ENCODE results near the gene KRT72. TPM values are rescaled to one million over a fixed set of nuclear protein-coding genes. Genes with fewer than 3 reads are reported as not detected.

KRT72 gene
- total RNA-seq, 6 donors from 2014 or later, result 0.11 to 0.37 TPM; not detected in 4

DNA sequence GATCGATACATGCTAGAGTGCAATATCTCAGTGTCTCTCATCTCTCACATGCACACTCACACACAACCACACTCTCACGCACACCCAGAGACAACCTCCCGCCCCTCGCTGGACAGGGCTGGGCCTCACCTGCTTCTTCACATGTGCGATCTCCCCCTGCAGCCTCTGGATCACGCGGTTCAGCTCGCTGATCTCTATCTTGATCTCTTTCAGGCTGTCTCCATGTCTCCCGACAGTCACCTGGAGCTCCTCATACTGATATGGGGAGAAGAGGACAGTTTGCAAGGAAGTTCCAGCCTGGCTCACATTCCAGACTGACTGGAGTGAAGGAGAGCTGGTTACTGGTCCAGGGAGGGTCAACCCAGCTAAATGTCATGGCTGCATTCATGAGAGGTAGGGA, 46.3 kb upstream of the KRT72 start:
- Histone ChIP-seq H3K27ac (no peak overlapping the region), H3K9me3 (no peaks in the 10 kb centered on the region), H3K36me3 (no peaks in the 10 kb centered on the region), H3K4me3 (no peak overlapping the region), H3K27me3 (no peaks in the 10 kb centered on the region), H3K4me1 (no peaks in the 10 kb centered on the region)
- 85 to 86% methylated on average over 9 of the region's 9 CpGs for WGBS, 2 donors
- ATAC-seq (ENCODE audit: low FRiP score in 2 of 2) (no peak), DNase-seq (peak in 1 of 2 donors; percentile 39)
- TF ChIP-seq EP300 (IDR thresholded peaks at IDR 0.05) (no peak), POLR2AphosphoS5 (IDR thresholded peaks at IDR 0.05) (no peak), CTCF (IDR thresholded peaks at IDR 0.05) (no peak)

DNA sequence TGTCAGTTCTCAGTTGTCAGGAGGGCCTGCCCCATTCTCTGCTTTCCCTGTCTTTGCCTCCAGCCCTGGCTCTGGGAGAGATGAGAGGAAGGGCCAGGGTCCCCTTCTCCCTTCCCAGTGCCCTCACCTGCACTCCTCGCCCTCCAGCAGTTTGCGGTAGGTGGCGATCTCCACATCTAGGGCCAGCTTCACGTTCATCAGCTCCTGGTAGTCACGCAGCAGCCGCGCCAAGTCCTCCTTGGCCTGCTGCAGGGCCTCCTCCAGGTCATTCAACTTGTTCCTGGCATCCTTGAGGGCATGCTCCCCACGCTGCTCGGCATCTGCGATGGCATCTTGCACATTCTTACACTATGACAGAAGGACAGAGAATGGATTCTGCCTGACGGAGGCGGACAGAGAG, 45.4 kb upstream of the KRT72 start:
- H3K27ac ChIP-seq, result no peak overlapping the region
- H3K9me3 ChIP-seq, result no peaks in the 10 kb centered on the region
- no peaks in the 10 kb centered on the region for H3K27me3 ChIP-seq
- TF ChIP-seq CTCF (IDR thresholded peaks at IDR 0.05) (no peak), POLR2AphosphoS5 (IDR thresholded peaks at IDR 0.05) (no peak), POLR2A (IDR thresholded peaks at IDR 0.05) (no peak)
- WGBS, 2 donors, result 87 to 91% methylated on average over 12 of the region's 12 CpGs
- ATAC-seq (ENCODE audit: low FRiP score in 2 of 2) (no peak), DNase-seq (peak in 1 of 2 donors; percentile 45)
- H3K4me3 ChIP-seq, result no peak overlapping the region
- no peaks in the 10 kb centered on the region for H3K36me3 ChIP-seq
- H3K4me1 ChIP-seq, result no peaks in the 10 kb centered on the region

DNA sequence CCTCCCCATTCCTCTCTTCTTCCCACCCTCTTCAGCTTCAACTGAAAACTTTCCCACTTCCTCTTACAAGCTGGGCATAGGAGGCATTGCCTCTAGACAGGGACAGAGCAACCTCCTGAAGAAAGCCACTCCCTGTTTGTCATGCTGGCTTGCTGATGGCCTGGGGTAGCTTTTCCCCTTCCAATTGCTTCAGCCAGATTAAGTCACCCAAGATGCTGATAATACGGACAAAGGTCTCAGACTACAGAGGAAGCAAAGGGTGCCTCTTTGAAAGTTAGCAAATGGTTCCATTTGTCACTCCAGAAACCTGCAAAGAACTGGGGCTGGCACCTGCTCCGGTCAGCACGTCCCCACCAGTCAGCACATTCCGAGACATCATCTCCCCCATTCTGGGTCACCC, 44.7 kb upstream of the KRT72 start:
- Histone ChIP-seq H3K9me3 (no peaks in the 10 kb centered on the region), H3K4me1 (no peaks in the 10 kb centered on the region), H3K4me3 (no peak overlapping the region), H3K27ac (no peak overlapping the region), H3K27me3 (no peaks in the 10 kb centered on the region), H3K36me3 (no peaks in the 10 kb centered on the region)
- ATAC-seq (ENCODE audit: low FRiP score in 2 of 2) (no peak), DNase-seq (no peak)
- TF ChIP-seq EP300 (IDR thresholded peaks at IDR 0.05) (no peak), POLR2AphosphoS5 (IDR thresholded peaks at IDR 0.05) (no peak), POLR2A (IDR thresholded peaks at IDR 0.05) (no peak), CTCF (IDR thresholded peaks at IDR 0.05) (no peak)
- WGBS, 2 donors, result 65 to 76% methylated on average over 4 of the region's 4 CpGs

GRCh38 chr12:52645120-52645761, 44.0 kb upstream of the KRT72 start:
- DNase-seq (no peak), ATAC-seq (ENCODE audit: low FRiP score in 2 of 2) (peak in 1 of 2 donors; percentile 13)
- 69 to 79% methylated on average over 7 of the region's 7 CpGs for WGBS, 2 donors

More at GRCh38 chr12:52645120-52645761, 44.0 kb upstream of the KRT72 start:
- Histone ChIP-seq H3K4me1 (no peaks in the 10 kb centered on the region), H3K27me3 (no peaks in the 10 kb centered on the region), H3K36me3 (no peaks in the 10 kb centered on the region), H3K9me3 (no peaks in the 10 kb centered on the region), H3K4me3 (no peak overlapping the region), H3K27ac (no peak overlapping the region)
- TF ChIP-seq POLR2A (IDR thresholded peaks at IDR 0.05) (no peak), CTCF (IDR thresholded peaks at IDR 0.05) (no peak), EP300 (IDR thresholded peaks at IDR 0.05) (no peak), POLR2AphosphoS5 (IDR thresholded peaks at IDR 0.05) (no peak)
